Endothelial cell of umbilical vein (primary cell): ENCODE results near the gene DMWD. TPM values are rescaled to one million over a fixed set of nuclear protein-coding genes. Genes with fewer than 3 reads are reported as not detected.

Source experiments
- BruUV-seq: library from RNA; stranded (reverse); fragments of 400-500 nt; replicated peaks from 2 replicates; lab custom pipeline; 2021; lab: Mats Ljungman, UMichigan
- CTCF ChIA-PET: fragments of 300-600, 350-600 bp; sonication (Branson Sonifier 250); formaldehyde crosslinking; loops from one replicate; lab custom pipeline; 2021; ENCODE audit warnings: antibody characterized with exemption, inconsistent platforms; lab: Charles Lee
- POLR2A ChIA-PET: fragments of 300-600, 350-600 bp; sonication (Branson Sonifier 250); formaldehyde crosslinking; loops from one replicate; lab custom pipeline; 2021; ENCODE audit warnings: antibody characterized with exemption, inconsistent platforms; lab: Charles Lee
- DNase-seq: peaks from one replicate; pipeline ENCODE4 v3.0.0-alpha.2; 2011; ENCODE audit warnings: low read depth, low spot score
- FAIRE-seq: peaks from 2 replicates; lab custom pipeline; 2011; peaks lifted over from hg19 to GRCh38; lab: Jason Lieb, UNC
- H2AFZ ChIP-seq: 2 replicates; pipeline ENCODE4 v1.6.0; 2012; ENCODE audit warnings: low read depth, low read length, control low read depth, inconsistent platforms
- H3K27ac ChIP-seq: 2 replicates; pipeline ENCODE4 v1.5.1; 2011; ENCODE audit warnings: low read depth, mild to moderate bottlenecking, control low read depth, low read length, moderate library complexity; ENCODE audit not compliant: insufficient read depth
- H3K27me3 ChIP-seq, 2 experiments: 2 replicates each; pipeline versions ENCODE4 v1.6.0 to v1.6.1; 2011; ENCODE audit warnings: low read length in 2 of 2, mixed read lengths in 1 of 2; ENCODE audit not compliant: control insufficient read depth in 2 of 2, insufficient read depth in 2 of 2
- H3K36me3 ChIP-seq, 2 experiments: 2 replicates in 1 of 2; 3 replicates in 1 of 2; pipeline ENCODE4 v1.5.1; 2011; ENCODE audit warnings: low read length in 2 of 2, mild to moderate bottlenecking in 1 of 2, moderate library complexity in 1 of 2; ENCODE audit not compliant: control insufficient read depth in 2 of 2, insufficient read depth in 2 of 2; ENCODE audit errors: extremely low read depth in 1 of 2
- H3K4me1 ChIP-seq: 3 replicates; pipeline ENCODE4 v1.5.1; 2011; ENCODE audit warnings: mild to moderate bottlenecking, low read length; ENCODE audit not compliant: control insufficient read depth, insufficient read depth; ENCODE audit errors: extremely low read depth
- H3K4me2 ChIP-seq: 2 replicates; pipeline ENCODE4 v1.6.1; 2011; ENCODE audit warnings: low read length, control low read depth, mixed read lengths; ENCODE audit not compliant: insufficient read depth
- H3K4me3 ChIP-seq, 3 experiments: fragments of 200-600 bp in 1 of 3; sonication (generic), shearing (Covaris generic) in 1 of 3; replicated peaks in 1 of 3; 2 replicates each; pipeline ENCODE4 v1.5.1; 2011 to 2016; ENCODE audit warnings: control low read depth in 3 of 3, low read length in 3 of 3, mild to moderate bottlenecking in 2 of 3, inconsistent platforms in 1 of 3, low read depth in 1 of 3, moderate library complexity in 1 of 3; ENCODE audit not compliant: insufficient read depth in 1 of 3
- H3K79me2 ChIP-seq: 2 replicates; pipeline ENCODE4 v1.6.0; 2012; ENCODE audit warnings: low read length, inconsistent platforms; ENCODE audit not compliant: control insufficient read depth, insufficient read depth
- H3K9ac ChIP-seq: replicated peaks from 2 replicates; pipeline ENCODE3; 2011; ENCODE audit warnings: low read length, control low read depth; ENCODE audit not compliant: insufficient read depth; ENCODE audit errors: extremely low read depth
- H3K9me1 ChIP-seq: replicated peaks from 3 replicates; pipeline ENCODE4 v1.6.0; 2011; ENCODE audit warnings: mild to moderate bottlenecking, low read length; ENCODE audit not compliant: control insufficient read depth, insufficient read depth; ENCODE audit errors: extremely low read depth
- H3K9me3 ChIP-seq: replicated peaks from 2 replicates; pipeline ENCODE4 v1.5.1; 2012; ENCODE audit warnings: low read length, inconsistent platforms; ENCODE audit not compliant: control insufficient read depth, insufficient read depth
- H4K20me1 ChIP-seq: replicated peaks from 2 replicates; pipeline ENCODE3; 2011; ENCODE audit warnings: mild to moderate bottlenecking, low read length; ENCODE audit not compliant: control insufficient read depth, insufficient read depth; ENCODE audit errors: extremely low read depth
- CTCF ChIP-seq, 2 donors: IDR thresholded peaks; 1 replicate in 1 of 2; 2 replicates in 1 of 2; pipeline ENCODE4 v1.5.1; 2011; ENCODE audit warnings: low read length in 2 of 2, mild to moderate bottlenecking in 2 of 2, moderate library complexity in 2 of 2, control low read depth in 1 of 2, inconsistent platforms in 1 of 2, low read depth in 1 of 2; ENCODE audit not compliant: insufficient read depth in 1 of 2; ENCODE audit errors: extremely low read depth in 1 of 2
- EZH2 ChIP-seq: IDR thresholded peaks from 2 replicates; pipeline ENCODE4 v1.6.1; 2012; ENCODE audit warnings: borderline replicate concordance, low read depth, mild to moderate bottlenecking, moderate library complexity, low read length, inconsistent platforms; ENCODE audit not compliant: severe bottlenecking
- FOS ChIP-seq: IDR thresholded peaks from 2 replicates; pipeline ENCODE4 v1.6.1; 2011; ENCODE audit warnings: mild to moderate bottlenecking, low read length, moderate library complexity, borderline replicate concordance; ENCODE audit not compliant: insufficient read depth
- GATA2 ChIP-seq: IDR thresholded peaks from 2 replicates; pipeline ENCODE4 v1.7.0; 2011; ENCODE audit warnings: low read depth, mild to moderate bottlenecking, moderate library complexity, mixed read lengths, low read length; ENCODE audit not compliant: insufficient read length, insufficient read depth
- JUN ChIP-seq: IDR thresholded peaks from 2 replicates; pipeline ENCODE4 v1.6.1; 2011; ENCODE audit warnings: borderline replicate concordance, low read depth; ENCODE audit not compliant: insufficient read length, insufficient read depth
- MAX ChIP-seq: IDR thresholded peaks from 2 replicates; pipeline ENCODE4 v1.6.1; 2011; ENCODE audit not compliant: insufficient read depth, insufficient read length
- MYC ChIP-seq: IDR thresholded peaks from one replicate; pipeline ENCODE4 v1.6.1; 2011; ENCODE audit warnings: mild to moderate bottlenecking, low read depth, low read length
- POLR2A ChIP-seq: IDR thresholded peaks from 2 replicates; pipeline ENCODE4 v1.6.1; 2012; ENCODE audit warnings: low read depth, mild to moderate bottlenecking, control low read depth, low read length
- POLR2AphosphoS5 ChIP-seq: IDR thresholded peaks from 2 replicates; pipeline ENCODE4 v1.6.1; 2012; ENCODE audit warnings: low read depth, mild to moderate bottlenecking, control low read depth, low read length, moderate library complexity; ENCODE audit not compliant: insufficient read depth
- dilution Hi-C: fragments of 300-500 bp; cut with MboI; formaldehyde crosslinking; loops from one replicate; pipeline ENCODE4 v1.15.0; 2019; ENCODE audit warnings: low sequenced_read_pairs; ENCODE audit not compliant: extremely low pct_ligation_motif_present
- intact Hi-C: fragments of 100-400 bp; cut with micrococcal nuclease; formaldehyde crosslinking; loops from one replicate; pipeline ENCODE4 v1.10.0; 2022
- polyA plus RNA-seq, 4 experiments: library from polyadenylated mRNA; depleted of rRNA in 3 of 4; stranded (reverse) in 3 of 4; unstranded in 1 of 4; fragments of >200 nt; gene quantifications; 2 replicates each; pipeline versions ENCODE4 v1.2.1 to v1.2.3, GENCODE V29; 2011 to 2012; ENCODE audit warnings: missing spikeins in 1 of 4
- total RNA-seq: library from RNA; stranded (reverse); gene quantifications from 2 replicates; pipeline ENCODE4 v1.2.3, GENCODE V29; 2021

Gene DMWD
- total and polyA plus RNA-seq, 2 donors (not counting 3 experiments of a cell fraction or from before 2014, with no cell fraction given), result 36.9 to 81.1 TPM

- Histone ChIP-seq H3K9ac (no peak overlapping the region), H2AFZ (no peak overlapping the region), H4K20me1 (no peaks in the 10 kb centered on the region), H3K27me3 (no peaks in the 10 kb centered on the region), H3K79me2 (no peaks in the 10 kb centered on the region), H3K9me1 (no peaks in the 10 kb centered on the region), H3K4me3 (no peak overlapping the region), H3K36me3 (peaks cover 3 to 18% of the 10 kb centered on the region in 2 experiments), H3K27ac (no peak overlapping the region), H3K9me3 (no peaks in the 10 kb centered on the region), H3K4me1 (peaks cover 9% of the 10 kb centered on the region), H3K4me2 (no peak overlapping the region)
- intact Hi-C loops, result no loop called here
- no peak for FAIRE-seq
- ChIA-PET CTCF (interaction anchor here (2.6 kb wide), 1 partner anchor 42 kb away, joined by 9 read pairs; no protein-coding TSS in a partner anchor), POLR2A (interaction anchor here (0.7 kb wide), 1 partner anchor 20 kb away, joined by 4 read pairs; no protein-coding TSS in a partner anchor)
- BruUV-seq, result no TSS peak
- TF ChIP-seq FOS (no peak), POLR2AphosphoS5 (no peak), CTCF (IDR thresholded peaks at IDR 0.05; ENCODE audit: extremely low read depth in 1 of 2, insufficient read depth in 1 of 2, low read depth in 1 of 2, low read length in 2 of 2) (no peak)
- dilution Hi-C loops, result no loop called here
- DNase-seq, result no peak
Observed at GRCh38 chr19:45774765-45775164, 17.9 kb downstream of the DMWD start.

- Histone ChIP-seq H3K4me1 (peaks cover 9% of the 10 kb centered on the region), H3K9me3 (no peaks in the 10 kb centered on the region), H3K4me3 (no peak overlapping the region), H3K27ac (no peak overlapping the region), H3K27me3 (no peaks in the 10 kb centered on the region), H3K79me2 (no peaks in the 10 kb centered on the region), H3K9ac (no peak overlapping the region), H4K20me1 (no peaks in the 10 kb centered on the region), H3K4me2 (no peak overlapping the region), H3K9me1 (no peaks in the 10 kb centered on the region), H2AFZ (no peak overlapping the region), H3K36me3 (peaks cover 3 to 18% of the 10 kb centered on the region in 2 experiments)
- FAIRE-seq (no peak), DNase-seq (no peak)
- intact Hi-C loops, result no loop called here
- no TSS peak for BruUV-seq
- no peak for TF ChIP-seq MAX
- TF ChIP-seq CTCF (IDR thresholded peaks at IDR 0.05; ENCODE audit: extremely low read depth in 1 of 2, insufficient read depth in 1 of 2, low read depth in 1 of 2, low read length in 2 of 2), result no peak
- no peak for TF ChIP-seq POLR2AphosphoS5
- no peak for TF ChIP-seq JUN
- TF ChIP-seq FOS, result no peak
- no peak for TF ChIP-seq MYC
- no peak for TF ChIP-seq GATA2
- TF ChIP-seq EZH2, result no peak
- TF ChIP-seq POLR2A, result no peak
- ChIA-PET POLR2A (no interaction called here), CTCF (interaction anchor here (1.4 to 2.6 kb wide), 3 partner anchors 26 to 45 kb away, joined by 3 to 9 read pairs (median 8); no protein-coding TSS in a partner anchor)
- dilution Hi-C loops, result no loop called here
Observed at GRCh38 chr19:45773384-45773783, 19.3 kb downstream of the DMWD start.
